GM18909 (cell line): ENCODE measurements around the gene NDUFAB1.
"Not testable (repeated sequence)": the region's sequence is repeated elsewhere in the genome, so short reads cannot be mapped to it uniquely, and the experiment has no call there.

Experiments
- ATAC-seq: cut with Tn5 transposase; IDR thresholded peaks from one replicate; pipeline ENCODE4 v1.9.1; 2021; ENCODE audit warnings: mild to moderate bottlenecking; ENCODE audit not compliant: unreplicated experiment, poor library complexity

NDUFAB1 gene

DNA sequence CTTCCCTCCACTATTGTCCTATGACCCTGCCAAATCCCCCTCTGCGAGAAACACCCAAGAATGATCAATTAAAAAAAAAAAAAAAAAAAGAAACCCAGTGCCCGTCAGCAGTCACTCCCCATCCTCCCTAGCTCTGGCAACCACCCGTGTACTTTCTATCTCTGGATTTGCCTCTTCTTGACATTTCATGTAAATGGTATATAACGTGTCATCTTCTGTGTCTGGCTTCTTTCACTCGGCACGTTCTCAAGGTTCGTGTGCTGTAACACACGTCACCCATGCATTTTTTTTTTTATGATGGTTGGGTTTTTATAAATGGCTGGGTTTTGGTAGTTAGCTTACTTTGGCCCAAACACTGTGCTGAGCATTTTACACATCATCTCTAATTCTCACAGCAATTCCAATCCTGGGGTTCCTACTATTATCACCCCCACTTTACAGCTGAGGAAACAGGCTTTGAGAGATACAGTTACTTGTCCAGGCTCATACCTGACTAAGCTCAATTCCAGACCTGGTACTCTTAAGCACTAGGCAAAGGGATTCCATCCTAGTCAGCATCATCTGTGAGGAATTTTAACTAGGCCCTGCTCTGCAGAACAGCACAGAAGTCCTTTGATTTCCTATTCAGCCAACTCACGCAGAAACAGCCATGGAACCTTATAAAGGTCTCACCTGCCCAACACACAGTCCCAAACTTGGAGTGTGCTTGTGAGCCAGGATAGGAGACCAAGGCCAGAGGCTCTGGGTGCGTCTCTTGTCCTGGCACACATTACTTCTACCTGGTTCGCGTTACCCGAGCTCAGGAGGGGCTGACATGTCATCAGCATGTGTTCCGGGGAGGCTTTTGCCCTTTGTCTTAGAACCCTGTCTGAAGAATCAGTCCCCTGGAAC lies 11.7 kb downstream of the NDUFAB1 start:
- ATAC-seq: no peak

DNA sequence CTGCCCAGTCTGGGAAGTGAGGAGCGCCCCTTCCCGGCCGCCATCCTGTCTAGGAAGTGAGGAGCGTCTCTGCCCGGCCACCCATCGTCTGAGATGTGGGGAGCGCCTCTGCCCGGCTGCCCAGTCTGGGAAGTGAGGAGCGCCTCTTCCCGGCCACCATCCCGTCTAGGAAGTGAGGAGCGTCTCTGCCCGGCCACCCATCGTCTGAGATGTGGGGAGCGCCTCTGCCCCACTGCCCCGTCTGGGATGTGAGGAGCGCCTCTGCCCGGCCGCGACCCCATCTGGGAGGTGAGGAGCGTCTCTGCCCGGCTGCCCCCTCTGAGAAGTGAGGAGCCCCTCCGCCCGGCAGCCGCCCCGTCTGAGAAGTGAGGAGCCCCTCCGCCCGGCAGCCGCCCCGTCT lies 12.8 kb downstream of the NDUFAB1 start:
- not testable (repeated sequence) for ATAC-seq

DNA sequence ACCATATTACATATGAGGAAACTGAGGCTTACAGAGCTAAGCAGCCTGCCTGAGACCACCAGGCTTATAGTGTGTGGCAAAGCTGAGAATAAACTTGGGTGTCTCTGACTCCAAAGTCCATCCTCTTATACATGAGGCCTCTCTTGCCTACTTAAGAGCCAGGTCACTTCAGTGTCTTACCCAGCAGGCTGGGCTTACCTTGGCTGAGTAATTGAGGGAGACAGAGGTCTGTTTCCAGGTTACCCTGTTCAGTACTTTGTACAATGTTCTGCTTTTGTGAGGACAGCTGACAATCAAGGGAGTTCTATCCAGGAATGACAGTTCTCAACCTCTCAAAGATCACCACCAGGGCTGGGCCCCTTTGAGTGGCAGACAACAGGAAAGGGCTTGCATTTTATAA lies 14.4 kb downstream of the NDUFAB1 start:
- no peak for ATAC-seq

DNA sequence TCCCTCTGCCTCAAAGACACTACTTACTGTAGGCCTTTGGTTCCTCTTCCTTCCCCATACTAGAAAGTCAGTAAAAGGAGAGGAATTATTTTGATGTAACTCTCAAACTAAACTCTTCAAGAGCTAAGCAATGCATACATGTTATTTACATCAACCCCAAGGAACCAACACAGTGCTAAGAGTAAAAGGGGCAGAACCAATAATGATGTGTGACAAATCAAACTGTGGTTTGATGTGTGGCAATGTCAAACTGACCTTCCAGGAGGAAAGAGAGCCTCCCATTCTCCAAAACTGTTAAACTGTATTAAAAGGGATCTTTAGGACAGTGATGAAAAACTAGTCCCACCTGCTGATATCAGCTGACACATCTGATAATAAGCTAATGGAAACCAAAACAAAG lies 15.7 kb downstream of the NDUFAB1 start:
- ATAC-seq: no peak

DNA sequence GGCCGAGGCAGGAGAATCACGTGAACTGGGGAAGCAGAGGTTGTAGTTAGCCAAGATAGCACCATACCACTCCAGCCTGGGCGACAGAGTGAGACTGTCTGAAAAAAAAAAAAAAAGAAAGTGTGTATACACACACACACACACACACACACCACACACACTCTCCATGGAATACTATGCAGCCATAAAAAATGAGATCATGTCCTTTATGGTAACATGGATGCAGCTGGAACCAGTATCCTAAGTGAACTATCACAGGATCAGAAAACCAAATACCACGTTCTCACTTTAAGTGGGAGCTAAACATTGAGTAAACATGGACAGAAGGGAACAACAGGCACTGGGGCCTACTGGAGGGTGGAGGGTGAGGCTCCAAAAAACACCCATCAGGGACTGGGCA lies 16.7 kb downstream of the NDUFAB1 start:
- no peak for ATAC-seq

DNA sequence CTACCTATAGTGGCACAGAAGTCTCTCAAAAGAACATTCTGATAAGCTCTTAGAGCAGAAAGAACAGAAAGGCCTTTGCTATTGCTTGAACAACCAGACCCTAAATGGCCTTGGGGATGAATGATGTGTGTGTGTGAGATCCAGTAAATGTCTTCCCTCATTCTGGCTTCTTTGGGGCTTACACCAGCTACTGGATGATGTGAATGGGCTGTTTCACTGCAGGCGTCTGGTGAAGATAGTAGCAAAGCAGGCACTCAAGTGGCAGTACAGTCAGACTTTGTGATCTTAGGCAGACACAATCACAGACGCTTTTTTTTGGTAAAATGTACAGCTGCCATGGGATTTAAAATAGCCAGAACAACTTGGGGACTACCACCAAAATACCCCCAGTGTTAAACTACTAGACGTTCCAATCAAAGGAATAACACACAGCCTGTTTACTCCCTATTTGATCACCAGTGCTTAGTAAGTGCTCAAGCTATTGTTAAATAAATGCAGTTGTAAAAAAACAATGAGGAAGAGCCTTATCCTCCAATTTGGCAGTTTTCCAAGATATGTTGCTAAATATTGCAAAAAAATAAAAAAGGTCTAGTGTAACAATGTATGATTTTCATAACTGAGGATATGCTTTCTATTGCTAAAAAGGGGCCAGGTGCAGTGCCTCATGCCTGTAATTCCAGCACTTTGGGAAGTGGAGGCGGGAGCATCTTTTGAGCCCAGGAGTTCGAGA lies 17.9 kb downstream of the NDUFAB1 start:
- no peak for ATAC-seq

DNA sequence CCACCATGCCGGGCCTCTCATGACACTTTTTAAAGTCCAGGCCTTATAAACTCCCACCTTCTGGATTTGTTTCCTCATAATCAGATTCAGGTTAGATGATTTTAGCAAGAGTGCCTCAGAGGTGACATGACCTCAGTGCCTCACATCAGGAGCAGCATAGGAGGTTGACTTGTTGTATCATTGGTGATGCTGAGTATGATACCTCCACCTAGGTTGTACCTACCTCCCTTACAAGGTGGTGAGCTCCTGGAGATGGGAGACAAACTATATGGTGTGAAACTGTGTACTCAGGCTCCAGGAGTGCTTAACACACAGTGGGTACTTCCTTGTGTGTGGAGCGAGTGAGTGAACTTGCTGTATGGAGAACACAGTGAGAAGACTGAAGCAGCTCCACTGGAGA lies 18.6 kb downstream of the NDUFAB1 start:
- ATAC-seq: no peak

DNA sequence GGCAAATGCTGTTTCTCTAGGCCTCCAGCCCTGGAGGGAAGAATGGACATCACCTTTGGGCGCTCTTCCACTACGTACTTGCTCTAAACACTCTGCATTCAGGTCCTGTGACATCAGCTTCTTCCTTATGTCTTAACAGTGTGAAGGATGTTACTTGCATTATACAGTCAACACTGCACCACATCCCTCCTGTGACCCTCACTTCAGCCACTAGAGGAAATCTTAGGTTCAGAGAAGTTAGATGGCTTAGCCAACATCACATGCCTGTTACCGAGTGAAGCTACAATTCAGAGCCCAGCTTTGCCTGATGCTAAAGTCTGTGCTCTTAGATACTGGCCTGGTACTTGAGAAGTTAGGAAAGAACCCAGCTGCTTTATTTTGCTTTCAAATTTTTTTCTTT lies 20.3 kb downstream of the NDUFAB1 start:
- ATAC-seq: no peak

DNA sequence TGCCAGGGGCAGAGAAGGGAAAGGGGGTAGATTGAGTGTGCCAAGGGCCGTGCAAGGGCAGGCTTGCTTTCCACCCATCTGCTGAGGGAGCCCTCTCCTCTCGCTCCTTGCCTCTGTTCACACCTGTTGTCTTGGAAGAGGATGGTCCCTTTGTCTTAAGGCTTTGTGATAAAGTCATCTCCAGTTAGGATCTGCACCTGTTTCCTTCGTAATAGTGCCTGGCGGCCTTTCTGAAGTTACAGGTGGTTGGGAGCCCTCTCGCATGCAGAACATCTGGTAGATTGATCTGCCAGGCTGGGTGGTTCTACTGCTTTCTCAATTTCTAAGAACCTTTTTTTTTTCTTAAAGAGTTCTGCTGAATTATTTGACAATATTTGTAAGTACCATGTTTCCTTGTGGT lies 22.3 kb downstream of the NDUFAB1 start:
- no peak for ATAC-seq

DNA sequence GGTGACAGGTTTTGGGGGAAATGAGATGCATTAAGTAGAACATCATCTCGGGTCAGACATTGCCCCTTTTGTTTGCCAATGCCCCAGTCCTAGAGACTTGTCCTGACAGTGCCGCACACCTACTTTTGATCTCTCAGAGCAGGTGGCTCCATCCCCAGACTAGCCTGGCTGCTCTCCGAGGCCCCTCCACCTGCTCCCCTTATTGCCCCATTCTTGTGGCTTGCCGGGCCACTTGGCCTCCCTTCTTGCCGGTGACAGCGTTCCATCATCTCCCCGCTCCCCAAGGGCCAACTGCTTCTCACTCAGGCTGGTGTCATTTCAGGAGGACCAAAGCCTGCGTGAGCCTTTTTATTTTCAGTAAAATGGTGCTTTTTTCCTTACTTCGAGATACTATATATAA lies 23.7 kb downstream of the NDUFAB1 start:
- no peak for ATAC-seq

DNA sequence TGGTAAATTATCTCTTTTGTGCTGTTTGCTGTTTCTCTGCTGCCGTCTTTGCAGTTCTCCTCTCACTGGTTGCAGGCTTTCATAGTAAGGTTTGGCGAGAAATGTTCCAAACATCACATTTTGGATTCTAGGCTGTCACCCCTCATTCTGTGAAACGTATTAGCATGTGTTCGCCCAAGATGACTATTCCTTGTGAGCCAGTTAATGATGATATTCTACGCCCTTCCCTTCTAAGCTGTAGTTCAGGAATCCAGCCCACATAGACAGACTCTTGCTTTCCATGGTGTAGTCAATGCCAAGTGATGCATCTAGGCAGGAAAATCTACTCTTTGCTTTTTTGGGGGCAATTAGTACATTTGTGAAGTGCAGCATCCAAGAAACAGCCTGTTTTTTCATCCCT lies 24.2 kb downstream of the NDUFAB1 start:
- no peak for ATAC-seq

DNA sequence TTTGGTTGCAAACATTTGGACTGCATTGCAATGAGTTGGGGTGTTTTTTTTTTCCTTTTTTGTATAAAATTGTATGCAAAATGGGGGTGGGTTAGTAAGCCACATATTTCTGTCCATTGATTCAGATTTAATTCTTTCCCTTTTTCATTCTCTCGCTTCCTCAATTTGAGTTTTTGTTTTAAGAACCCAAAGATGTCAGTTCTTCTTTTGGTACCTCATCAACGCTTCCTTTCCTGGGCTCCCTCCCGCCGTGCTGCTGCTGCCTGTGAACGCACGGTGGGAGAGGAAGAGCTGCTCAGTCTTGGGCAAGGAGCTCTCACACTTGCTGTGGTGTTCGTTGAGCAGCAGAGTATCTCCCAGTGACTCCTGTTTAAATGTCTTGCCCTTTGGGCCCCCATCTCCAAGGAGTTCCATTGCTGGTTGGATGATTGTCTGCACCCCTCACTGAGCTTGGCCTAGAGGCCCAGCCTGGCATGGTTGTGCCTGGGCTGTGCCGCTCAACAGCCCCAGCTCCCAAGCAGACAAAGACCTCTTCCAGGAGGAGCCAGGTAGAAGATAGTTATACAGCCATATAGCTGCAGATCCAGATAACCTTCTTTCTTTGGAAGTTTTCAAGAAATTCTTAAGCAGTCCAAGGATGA lies 25.0 kb downstream of the NDUFAB1 start:
- no peak for ATAC-seq

DNA sequence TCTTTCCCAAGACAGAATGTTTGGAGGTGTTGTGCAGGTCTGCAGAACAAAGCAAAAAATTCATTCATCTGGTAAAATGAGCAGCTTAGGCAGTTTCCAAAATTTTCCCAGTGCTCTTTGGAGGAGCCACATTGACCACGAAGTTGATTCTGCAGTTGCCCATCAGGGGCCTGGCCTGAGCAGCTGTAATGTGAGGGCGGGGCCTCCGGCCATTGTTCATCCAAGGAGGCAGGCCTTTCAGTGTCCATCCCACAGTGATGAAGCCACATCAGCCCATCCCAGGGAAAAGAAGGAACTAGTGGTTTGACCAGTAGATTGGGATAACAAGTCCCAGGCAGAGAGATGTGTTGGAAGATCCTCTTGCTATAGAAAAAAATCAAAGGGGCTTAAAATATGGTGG lies 28.5 kb downstream of the NDUFAB1 start:
- ATAC-seq: no peak

DNA sequence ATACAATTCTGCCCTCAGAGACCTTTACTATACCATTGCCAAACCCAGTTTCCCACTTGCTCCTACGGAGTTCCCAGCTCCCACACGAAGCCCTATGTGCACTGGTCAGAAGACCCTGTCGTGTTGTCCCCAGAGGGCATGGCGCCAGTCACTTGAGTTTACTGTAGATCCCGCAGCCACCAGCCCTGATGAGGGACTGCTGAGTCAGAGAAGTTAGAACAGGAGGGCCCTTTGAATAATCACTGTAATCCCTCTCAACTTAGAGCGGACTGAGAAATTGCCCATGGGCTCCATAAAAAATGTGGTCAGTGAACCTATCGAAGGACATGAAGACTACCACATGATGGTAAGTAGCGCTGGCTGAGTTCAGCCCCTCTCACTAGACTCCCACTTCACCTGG lies 29.4 kb downstream of the NDUFAB1 start:
- ATAC-seq: no peak

DNA sequence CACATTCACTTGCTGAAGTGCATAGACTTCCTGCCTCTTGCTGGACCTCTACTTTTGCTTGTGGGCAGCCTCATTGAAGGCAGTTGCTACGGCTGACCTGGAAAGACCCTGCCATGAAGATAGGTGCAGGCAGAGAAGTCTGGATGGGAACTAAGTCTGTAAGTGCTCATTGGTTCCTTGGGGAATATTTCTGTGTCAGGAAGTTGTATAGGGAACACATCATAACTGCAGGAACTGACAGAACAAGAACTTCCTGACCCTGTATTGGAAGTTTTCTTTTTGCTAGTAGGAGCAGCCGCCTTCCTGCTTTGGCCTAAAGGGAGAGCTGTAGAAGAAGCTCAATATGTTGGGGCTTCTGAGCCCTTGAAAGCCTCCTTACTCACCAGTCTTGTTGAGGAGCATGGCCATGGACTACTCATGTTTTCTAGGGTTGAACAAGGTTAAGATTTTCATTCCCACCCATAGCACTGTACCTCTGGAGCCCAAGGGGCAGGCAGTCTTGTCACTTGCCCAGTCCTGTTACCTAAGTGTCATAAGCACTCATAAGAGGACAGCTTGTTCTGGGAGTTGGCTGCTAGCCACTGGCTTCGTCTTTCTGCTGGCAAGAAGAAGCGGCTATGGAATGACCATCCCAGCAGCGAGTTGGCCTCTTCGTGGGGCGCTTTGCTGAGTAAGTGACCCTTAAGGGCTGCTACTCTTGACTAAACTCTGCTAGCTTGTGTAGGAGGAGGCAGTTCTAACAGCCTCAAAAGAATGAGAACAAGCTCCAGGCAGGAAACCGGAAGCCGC lies 31.3 kb downstream of the NDUFAB1 start:
- ATAC-seq: no peak

DNA sequence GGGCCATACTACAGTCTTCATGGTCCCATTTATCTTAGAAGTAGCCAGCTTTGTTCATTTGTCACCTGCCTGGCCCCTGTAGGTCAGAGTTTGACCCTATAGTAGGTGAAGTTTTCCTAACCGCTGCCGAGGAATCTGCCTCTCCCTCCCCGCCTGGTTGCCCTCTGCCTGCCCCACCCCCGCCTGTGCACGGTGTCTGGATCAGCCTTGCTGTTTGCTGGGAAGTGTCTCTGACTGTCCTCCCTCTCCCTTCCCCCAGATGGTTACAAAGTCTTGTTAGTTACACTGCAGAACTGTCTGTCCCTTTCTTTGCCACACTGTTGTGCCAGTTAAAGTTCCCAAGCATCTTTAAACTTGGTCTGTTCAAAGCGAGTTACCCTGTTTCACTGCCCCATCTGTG lies 32.9 kb downstream of the NDUFAB1 start:
- ATAC-seq: no peak

DNA sequence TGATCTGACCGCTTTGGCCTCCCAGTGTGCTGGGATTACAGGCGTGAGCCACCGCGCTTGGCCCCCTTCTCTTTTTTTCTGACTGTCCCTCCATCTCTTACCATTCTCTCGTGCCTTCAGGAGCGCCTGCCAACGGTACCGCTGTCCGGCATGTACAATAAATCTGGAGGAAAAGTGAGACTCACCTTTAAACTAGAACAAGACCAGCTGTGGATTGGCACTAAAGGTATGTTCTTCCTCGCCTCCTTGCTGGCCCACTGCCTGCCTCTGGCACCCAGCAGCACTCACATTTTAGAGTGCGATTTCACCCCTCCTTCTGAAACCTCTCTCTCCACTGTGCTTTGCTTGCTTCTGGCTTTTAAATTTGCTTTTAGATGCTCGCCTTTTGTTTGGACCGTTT lies 33.6 kb downstream of the NDUFAB1 start:
- no peak for ATAC-seq

DNA sequence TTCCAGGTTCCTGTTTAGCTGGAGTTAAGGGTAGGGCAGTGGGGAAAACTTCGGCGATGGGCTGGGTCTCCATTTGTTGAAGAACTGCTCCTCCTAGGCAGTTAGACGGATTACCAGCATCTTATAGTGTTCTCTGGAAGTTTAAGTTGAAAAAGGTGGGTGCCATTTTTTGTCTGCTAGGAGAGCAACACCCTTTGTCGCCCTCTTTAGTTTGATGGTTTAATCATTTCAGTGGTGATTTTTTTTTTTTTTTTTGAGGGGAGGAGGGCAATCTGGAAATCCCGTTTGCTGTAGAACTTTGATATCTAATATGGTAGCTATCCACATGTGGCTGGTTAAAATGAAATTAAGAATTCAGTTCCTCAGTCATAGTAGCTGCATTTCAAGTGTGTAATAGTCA lies 34.5 kb downstream of the NDUFAB1 start:
- ATAC-seq: no peak

DNA sequence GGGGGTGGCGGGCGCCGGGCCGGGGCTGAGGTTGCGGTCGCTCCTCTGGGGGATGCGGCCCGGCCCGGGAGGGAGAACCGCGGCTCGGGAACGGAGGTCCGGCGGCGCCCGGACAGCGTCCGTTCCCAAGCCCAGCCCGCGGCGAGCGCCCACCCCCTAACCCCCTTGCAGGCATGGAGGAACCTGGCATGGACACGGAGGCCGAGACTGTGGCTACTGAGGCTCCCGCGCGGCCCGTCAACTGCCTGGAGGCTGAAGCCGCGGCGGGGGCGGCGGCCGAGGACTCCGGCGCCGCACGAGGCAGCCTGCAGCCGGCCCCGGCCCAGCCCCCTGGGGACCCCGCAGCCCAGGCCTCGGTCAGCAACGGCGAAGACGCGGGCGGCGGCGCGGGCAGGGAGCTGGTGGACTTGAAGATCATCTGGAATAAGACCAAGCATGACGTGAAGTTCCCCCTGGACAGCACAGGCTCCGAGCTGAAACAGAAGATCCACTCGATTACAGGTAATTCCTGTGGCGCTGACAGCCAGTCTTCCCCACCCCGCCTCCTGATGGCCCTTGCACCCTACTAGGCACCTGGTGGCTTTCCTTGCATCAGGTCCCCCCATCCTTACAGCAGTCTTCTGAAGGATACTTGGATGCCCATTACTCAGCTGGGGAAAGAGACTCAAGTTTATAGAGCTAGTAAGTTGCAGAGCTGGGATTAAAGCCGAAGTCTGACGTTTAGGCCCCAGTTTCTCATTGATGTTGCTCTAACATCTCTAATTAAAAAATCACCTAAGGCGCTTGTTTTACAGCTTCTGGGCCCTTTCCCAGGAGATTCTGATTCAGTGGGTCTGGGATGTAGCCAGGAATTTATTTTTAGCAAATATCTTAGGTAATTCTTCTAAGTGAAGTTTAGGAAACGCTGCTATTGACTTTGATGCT lies 38.1 kb downstream of the NDUFAB1 start:
- no peak for ATAC-seq
